ENCODE results near the gene MTERF1.
A peak's percentile ranks its signal among the peaks of the same experiment; 100 is the strongest.
"Not testable (repeated sequence)": the region's sequence is repeated elsewhere in the genome, so short reads cannot be mapped to it uniquely, and the experiment has no call there.

MTERF1 gene

GRCh38 chr7:91883676-91884362 is 3.3 kb upstream of the MTERF1 start:
- peak; percentile 41 for DNase-seq (ENCODE audit: low read depth)

GRCh38 chr7:91880016-91880412 is 488 bp downstream of the MTERF1 start:
- DNase-seq (ENCODE audit: low read depth): peak; percentile 12

DNA sequence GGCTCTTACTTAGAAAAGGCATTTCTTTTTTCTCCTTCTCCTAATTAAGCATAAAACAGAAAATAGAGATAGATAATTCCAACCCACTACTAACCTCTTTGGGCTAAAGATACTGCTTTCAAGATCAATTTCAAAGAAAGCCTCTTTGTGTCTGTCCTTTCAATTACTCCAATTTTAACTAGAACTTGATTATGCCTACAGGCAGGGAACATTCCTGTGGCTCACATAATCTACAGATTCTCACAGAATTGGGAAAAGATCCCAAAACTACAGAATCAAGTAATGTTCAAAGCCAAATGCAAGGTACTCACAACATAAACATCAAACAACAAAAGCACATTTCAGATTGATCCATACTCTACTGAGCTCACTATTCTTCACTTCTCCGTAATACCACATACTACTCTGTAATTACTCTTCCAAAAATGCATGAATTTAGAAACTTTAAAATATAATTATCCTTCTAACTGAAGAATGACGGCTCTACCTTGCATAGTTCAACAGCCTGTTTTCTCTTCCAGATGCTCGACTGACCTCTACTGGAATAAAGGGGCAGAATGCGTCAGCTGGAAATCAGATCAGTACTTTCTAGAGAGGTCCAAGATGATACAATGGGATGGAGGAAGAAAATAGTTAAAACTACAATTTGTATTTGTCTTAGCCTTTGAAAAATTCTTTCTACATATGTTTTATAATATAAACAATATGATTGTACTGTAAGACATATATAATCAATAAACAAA is 3.9 kb downstream of the MTERF1 start:
- no peak for DNase-seq (ENCODE audit: low read depth)

DNA sequence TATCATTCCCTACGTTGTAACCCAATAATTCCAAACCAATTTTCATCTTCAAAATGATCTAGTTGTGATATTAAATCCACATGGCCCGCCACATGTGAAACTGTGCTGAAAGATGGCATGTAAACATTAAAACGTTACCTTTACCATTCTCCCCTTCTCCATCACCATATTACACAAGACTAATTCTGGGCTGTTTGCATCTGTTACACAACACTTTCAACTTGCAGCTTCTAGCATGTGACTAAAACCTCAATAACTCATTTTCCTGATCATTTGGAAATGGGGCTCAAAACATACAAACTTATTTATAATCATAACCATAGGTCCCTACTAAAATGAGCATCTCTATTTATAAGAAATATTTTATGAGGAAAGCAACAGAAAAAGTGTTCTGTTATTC is 4.7 kb downstream of the MTERF1 start:
- DNase-seq (ENCODE audit: low read depth): no peak

- DNase-seq (ENCODE audit: low read depth): no peak
Measured at GRCh38 chr7:91872928-91873327, 7.6 kb downstream of the MTERF1 start.

GRCh38 chr7:91872069-91872468 is 8.4 kb downstream of the MTERF1 start:
- no peak for DNase-seq (ENCODE audit: low read depth)

- no peak for DNase-seq (ENCODE audit: low read depth)
Measured at GRCh38 chr7:91869661-91870060, 10.8 kb downstream of the MTERF1 start.

DNA sequence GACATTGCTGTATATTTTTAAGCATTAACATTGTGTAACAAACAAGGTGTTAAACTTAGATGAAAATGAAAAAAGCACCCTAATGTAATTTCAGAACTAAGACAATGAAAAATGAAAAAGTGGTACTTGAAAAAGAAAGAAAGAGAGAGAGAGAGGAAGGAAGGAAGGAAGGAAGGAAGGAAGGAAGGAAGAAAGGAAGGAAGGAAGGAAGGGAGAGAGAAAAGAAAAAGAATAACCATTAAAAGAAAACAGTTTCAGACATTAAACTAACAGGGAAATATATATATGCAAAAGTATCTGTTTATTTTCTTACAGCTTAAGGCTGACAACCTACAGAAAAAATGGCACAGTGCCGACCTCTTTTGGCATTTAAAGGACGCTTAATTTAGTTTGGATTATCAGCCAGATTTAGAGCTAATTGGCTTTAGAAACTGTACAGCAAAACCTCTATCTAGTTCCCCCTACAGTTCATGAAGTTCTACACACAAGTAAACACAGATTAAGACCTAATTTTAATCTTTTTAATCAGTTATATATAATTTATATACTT is 13.8 kb downstream of the MTERF1 start:
- no peak for DNase-seq (ENCODE audit: low read depth)

- no peak for DNase-seq (ENCODE audit: low read depth)
Measured at GRCh38 chr7:91865511-91865910, 15.0 kb downstream of the MTERF1 start.

DNA sequence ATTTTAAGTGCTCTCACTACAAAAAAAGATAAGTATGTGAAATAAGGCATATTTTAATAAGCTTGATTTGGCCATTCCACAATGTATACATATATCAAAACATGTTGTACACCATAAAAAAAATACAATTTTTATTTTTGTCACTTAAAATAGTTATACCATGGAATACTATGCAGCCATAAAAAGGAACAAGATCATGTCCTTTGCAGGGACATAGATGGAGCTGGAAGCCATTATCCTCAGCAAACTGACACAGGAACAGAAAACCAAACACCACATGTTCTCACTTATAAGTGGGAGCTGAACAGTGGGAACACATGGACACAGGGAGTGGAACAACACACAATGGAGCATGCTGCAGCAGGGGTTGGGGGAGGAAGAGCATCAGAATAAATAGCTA is 15.9 kb downstream of the MTERF1 start:
- not testable (repeated sequence) for DNase-seq (ENCODE audit: low read depth)

- DNase-seq (ENCODE audit: low read depth): no peak
Measured at GRCh38 chr7:91864070-91864469, 16.4 kb downstream of the MTERF1 start.

- peak; percentile 35 for DNase-seq (ENCODE audit: low read depth)
Measured at GRCh38 chr7:91852263-91852741, 28.2 kb downstream of the MTERF1 start.

GRCh38 chr7:91850455-91850854 is 30.0 kb downstream of the MTERF1 start:
- peak; percentile 21 for DNase-seq (ENCODE audit: low read depth)

DNA sequence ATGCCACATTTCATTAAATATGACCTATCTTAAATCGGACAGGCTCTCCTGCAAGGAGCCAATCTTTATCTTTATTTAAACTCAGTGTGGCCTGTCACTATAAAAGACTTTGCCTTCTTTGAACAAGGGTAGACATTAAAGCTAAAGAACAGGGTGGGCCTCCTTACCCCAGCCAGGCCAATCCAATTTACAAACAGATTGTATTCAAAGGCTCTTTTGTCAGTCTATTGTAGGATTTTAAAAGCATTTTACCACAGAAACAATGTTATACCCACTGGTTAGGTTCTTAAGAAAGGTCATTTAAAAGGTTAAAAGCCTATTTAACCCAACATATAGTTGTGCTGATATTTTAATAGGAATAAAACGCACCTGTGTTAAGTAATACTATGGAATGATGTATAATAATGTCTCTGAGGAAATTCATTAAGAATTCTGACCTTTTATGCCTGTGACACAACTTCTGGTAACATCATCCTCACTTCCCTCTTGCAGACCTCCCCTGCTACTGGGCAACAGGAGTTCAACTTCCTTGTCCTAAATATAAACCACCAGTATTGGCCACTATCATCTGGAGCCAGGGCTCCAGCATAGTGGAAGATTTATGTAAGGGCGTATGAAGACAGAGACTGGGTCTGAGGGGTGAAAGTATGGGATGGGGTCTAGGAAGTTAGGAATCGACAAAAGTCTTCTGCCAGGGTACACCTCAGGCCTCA is 32.5 kb downstream of the MTERF1 start:
- no peak for DNase-seq (ENCODE audit: low read depth)

- DNase-seq (ENCODE audit: low read depth): no peak
Measured at GRCh38 chr7:91847231-91847630, 33.3 kb downstream of the MTERF1 start.

DNA sequence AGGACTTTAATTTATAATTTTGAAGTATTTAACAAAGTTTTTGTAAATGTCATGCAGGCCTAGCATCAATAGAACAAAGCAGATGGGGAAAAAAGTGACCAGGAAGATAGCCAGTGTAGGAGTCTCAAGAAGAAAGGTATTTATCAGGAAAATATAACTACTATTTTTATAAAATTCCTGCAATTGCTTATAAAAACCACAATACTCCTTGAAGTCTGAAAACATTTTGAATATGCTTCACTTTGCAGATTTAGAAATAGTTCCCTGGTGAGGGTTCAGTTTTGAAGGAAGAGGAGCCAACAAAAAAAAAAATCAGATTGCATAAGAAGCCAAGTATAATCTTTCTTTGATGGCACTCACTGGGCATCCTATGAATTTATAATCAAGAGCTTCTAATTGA is 34.1 kb downstream of the MTERF1 start:
- peak; percentile 23 for DNase-seq (ENCODE audit: low read depth)

DNA sequence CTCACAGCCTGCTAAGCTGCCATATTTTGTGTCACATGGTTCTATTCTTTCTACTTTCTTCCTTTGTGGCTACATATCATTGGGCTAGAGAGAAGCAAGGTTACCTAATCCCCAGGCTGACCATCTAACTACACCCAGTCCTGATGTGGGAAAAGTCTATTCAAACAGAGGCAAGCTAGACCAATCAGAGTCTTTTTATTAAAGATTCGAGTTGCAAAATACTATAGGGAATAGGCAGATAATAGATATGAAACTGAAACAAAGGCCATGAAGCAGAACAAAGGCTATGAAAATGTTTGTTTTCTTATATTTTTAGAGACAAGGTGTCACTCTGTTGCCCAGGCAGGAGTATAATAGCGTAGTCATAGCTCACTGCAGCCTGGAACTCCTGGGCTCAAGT is 36.7 kb downstream of the MTERF1 start:
- DNase-seq (ENCODE audit: low read depth): no peak

GRCh38 chr7:91838439-91838838 is 42.1 kb downstream of the MTERF1 start:
- no peak for DNase-seq (ENCODE audit: low read depth)

- no peak for DNase-seq (ENCODE audit: low read depth)
Measured at GRCh38 chr7:91837397-91838070, 43.0 kb downstream of the MTERF1 start.

- DNase-seq (ENCODE audit: low read depth): peak; percentile 12
Measured at GRCh38 chr7:91835826-91836368, 44.6 kb downstream of the MTERF1 start.

DNA sequence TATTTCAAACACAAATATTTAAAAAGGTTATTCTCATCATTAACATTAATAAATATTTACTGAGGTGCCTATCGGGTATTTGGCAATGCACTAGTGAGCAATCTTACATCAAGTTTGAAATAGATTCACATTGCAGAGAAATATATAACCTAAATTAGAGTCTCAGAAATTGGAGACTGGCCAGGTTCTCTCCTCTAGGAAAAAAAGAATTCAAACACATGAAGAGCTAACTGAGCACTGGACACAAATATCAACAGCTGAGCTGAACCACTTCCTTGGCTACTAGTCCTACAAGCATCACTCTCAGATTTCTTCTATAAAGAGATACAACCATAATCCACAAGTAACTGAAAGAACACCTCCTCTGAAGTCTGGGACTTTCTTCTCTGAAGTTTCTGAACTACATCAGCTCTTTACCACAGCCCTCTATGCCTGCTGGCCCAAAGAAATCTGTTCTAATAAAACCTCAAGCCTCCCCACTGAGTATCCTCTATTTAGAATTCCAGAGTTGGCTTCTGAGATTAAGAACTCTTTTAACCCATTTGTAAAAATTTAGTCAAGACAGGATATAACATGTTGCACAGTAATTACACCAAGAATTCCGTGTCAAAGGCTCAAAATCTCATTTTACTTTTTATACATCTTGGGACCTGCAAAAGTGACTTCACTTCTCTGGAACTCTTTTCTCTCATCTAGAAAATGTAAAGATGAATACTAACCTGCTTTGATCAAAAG is 45.2 kb downstream of the MTERF1 start:
- no peak for DNase-seq (ENCODE audit: low read depth)
